Renal pelvis (tissue), 4 donors: Measurements from ENCODE around the gene CRISPLD2. TPM values are rescaled to one million over a fixed set of nuclear protein-coding genes. Genes with fewer than 3 reads are reported as not detected.
"Not testable (repeated sequence)": the region's sequence is repeated elsewhere in the genome, so short reads cannot be mapped to it uniquely, and the experiment has no call there.

Source experiments
- DNase-seq: peaks from one replicate; pipeline ENCODE4 v3.0.0-alpha.2; 2013
- polyA plus RNA-seq, 3 donors: library from polyadenylated mRNA; unstranded; fragments of 120-200 nt; gene quantifications; one replicate each; pipeline ENCODE4 v1.2.1, GENCODE V29; 2013; ENCODE audit not compliant: insufficient read length in 3 of 3

Gene CRISPLD2
- polyA plus RNA-seq, 3 donors, result 7.0 to 7.3 (median 7.3) TPM

GRCh38 chr16:84821728-84822689 is 2.2 kb downstream of the CRISPLD2 start:
- no peak for DNase-seq

- no peak for DNase-seq
Observed at GRCh38 chr16:84822990-84823389, 3.2 kb downstream of the CRISPLD2 start.

- DNase-seq, result no peak
Observed at GRCh38 chr16:84823484-84823883, 3.7 kb downstream of the CRISPLD2 start.

- no peak for DNase-seq
Observed at GRCh38 chr16:84823926-84824325, 4.1 kb downstream of the CRISPLD2 start.

- DNase-seq, result no peak
Observed at GRCh38 chr16:84825896-84826557, 6.2 kb downstream of the CRISPLD2 start.

GRCh38 chr16:84826558-84826941 is 6.8 kb downstream of the CRISPLD2 start:
- no peak for DNase-seq

GRCh38 chr16:84827131-84827574 is 7.4 kb downstream of the CRISPLD2 start:
- DNase-seq, result no peak

- DNase-seq, result no peak
Observed at GRCh38 chr16:84827897-84828296, 8.1 kb downstream of the CRISPLD2 start.

GRCh38 chr16:84828322-84828721 is 8.5 kb downstream of the CRISPLD2 start:
- DNase-seq, result no peak

- no peak for DNase-seq
Observed at GRCh38 chr16:84829168-84829965, 9.6 kb downstream of the CRISPLD2 start.

- DNase-seq, result no peak
Observed at GRCh38 chr16:84830765-84831384, 11.1 kb downstream of the CRISPLD2 start.

GRCh38 chr16:84831728-84832127 is 11.9 kb downstream of the CRISPLD2 start:
- DNase-seq, result not testable (repeated sequence)

GRCh38 chr16:84832488-84833143 is 12.8 kb downstream of the CRISPLD2 start:
- no peak for DNase-seq

GRCh38 chr16:84833144-84833500 is 13.3 kb downstream of the CRISPLD2 start:
- DNase-seq, result no peak

GRCh38 chr16:84833542-84834402 is 14.0 kb downstream of the CRISPLD2 start:
- no peak for DNase-seq

- DNase-seq, result no peak
Observed at GRCh38 chr16:84834403-84834772, 14.6 kb downstream of the CRISPLD2 start.

GRCh38 chr16:84836234-84836647 is 16.5 kb downstream of the CRISPLD2 start:
- DNase-seq, result peak; percentile 82

- no peak for DNase-seq
Observed at GRCh38 chr16:84836967-84837366, 17.2 kb downstream of the CRISPLD2 start.

GRCh38 chr16:84838383-84838948 is 18.7 kb downstream of the CRISPLD2 start:
- no peak for DNase-seq

- DNase-seq, result no peak
Observed at GRCh38 chr16:84839054-84839453, 19.3 kb downstream of the CRISPLD2 start.
